Mesothelial cell of epicardium (in vitro differentiated cells): ENCODE results near the gene TSHZ1. TPM values are rescaled to one million over a fixed set of nuclear protein-coding genes. Genes with fewer than 3 reads are reported as not detected.

ENCODE experiments used
- DNase-seq, 2 experiments: peaks; one replicate each; pipeline ENCODE4 v3.0.0; 2021; ENCODE audit warnings: low spot score in 2 of 2; ENCODE audit not compliant: unreplicated experiment in 2 of 2
- H3K27ac Mint-ChIP-seq: 2 replicates; pipeline ENCODE4 v1.8.0; 2021; ENCODE audit warnings: mixed read lengths
- H3K27me3 Mint-ChIP-seq: 2 replicates; pipeline ENCODE4 v1.8.0; 2021; ENCODE audit warnings: low read depth, mixed read lengths
- H3K36me3 Mint-ChIP-seq: 2 replicates; pipeline ENCODE4 v1.8.0; 2021; ENCODE audit warnings: mixed read lengths
- H3K4me1 Mint-ChIP-seq: 2 replicates; pipeline ENCODE4 v1.8.0; 2021; ENCODE audit warnings: mixed read lengths
- H3K4me3 Mint-ChIP-seq: 2 replicates; pipeline ENCODE4 v1.8.0; 2021; ENCODE audit warnings: mild to moderate bottlenecking, moderate library complexity, mixed read lengths
- H3K9me3 Mint-ChIP-seq: 2 replicates; pipeline ENCODE4 v1.8.0; 2021; ENCODE audit warnings: mixed read lengths
- CTCF ChIP-seq: fragments of 200-600 bp; sonication (generic); IDR thresholded peaks from one replicate; pipeline ENCODE4 v1.5.0; 2021; ENCODE audit warnings: antibody characterized with exemption; ENCODE audit not compliant: unreplicated experiment
- total RNA-seq: library from RNA; stranded (reverse); gene quantifications from 3 replicates; pipeline ENCODE4 v1.2.1, GENCODE V29; 2021

TSHZ1 gene
- total RNA-seq, 1 donor from 2014 or later: 48.6 TPM

- no peaks in the 10 kb centered on the region for H3K27me3 Mint-ChIP-seq
- no peak overlapping the region for H3K4me3 Mint-ChIP-seq
- H3K4me1 Mint-ChIP-seq: no peaks in the 10 kb centered on the region
Observed at GRCh38 chr18:75305984-75306383, 95.4 kb downstream of the TSHZ1 start.

GRCh38 chr18:75307530-75307929 is 96.9 kb downstream of the TSHZ1 start:
- Mint-ChIP-seq H3K4me1 (no peaks in the 10 kb centered on the region), H3K9me3 (peaks cover 45% of the 10 kb centered on the region), H3K27ac (no peak overlapping the region), H3K36me3 (no peaks in the 10 kb centered on the region), H3K4me3 (no peak overlapping the region), H3K27me3 (no peaks in the 10 kb centered on the region)
- no peak for DNase-seq
- no peak for TF ChIP-seq CTCF

More at GRCh38 chr18:75305984-75306383, 95.4 kb downstream of the TSHZ1 start:
- no peak for DNase-seq
- Mint-ChIP-seq H3K27ac (no peak overlapping the region), H3K36me3 (no peaks in the 10 kb centered on the region), H3K9me3 (peaks cover 45% of the 10 kb centered on the region)
- TF ChIP-seq CTCF: no peak

- Mint-ChIP-seq H3K36me3 (no peaks in the 10 kb centered on the region), H3K4me3 (no peak overlapping the region), H3K27me3 (no peaks in the 10 kb centered on the region), H3K9me3 (peaks cover 45% of the 10 kb centered on the region), H3K27ac (no peak overlapping the region), H3K4me1 (no peaks in the 10 kb centered on the region)
- no peak for TF ChIP-seq CTCF
- DNase-seq: no peak
Observed at GRCh38 chr18:75309564-75309963, 99.0 kb downstream of the TSHZ1 start.

GRCh38 chr18:75314117-75314516 is 103.5 kb downstream of the TSHZ1 start:
- no peaks in the 10 kb centered on the region for H3K27me3 Mint-ChIP-seq
- H3K27ac Mint-ChIP-seq: no peak overlapping the region
- H3K9me3 Mint-ChIP-seq: peaks cover 13% of the 10 kb centered on the region
- H3K4me1 Mint-ChIP-seq: no peaks in the 10 kb centered on the region
- TF ChIP-seq CTCF: no peak
- H3K4me3 Mint-ChIP-seq: no peak overlapping the region
- no peaks in the 10 kb centered on the region for H3K36me3 Mint-ChIP-seq
- no peak for DNase-seq

- Mint-ChIP-seq H3K36me3 (no peaks in the 10 kb centered on the region), H3K4me1 (no peaks in the 10 kb centered on the region), H3K4me3 (no peak overlapping the region), H3K27me3 (no peaks in the 10 kb centered on the region), H3K9me3 (peaks cover 8% of the 10 kb centered on the region), H3K27ac (no peak overlapping the region)
- no peak for DNase-seq
- TF ChIP-seq CTCF: no peak
Observed at GRCh38 chr18:75314606-75315005, 104.0 kb downstream of the TSHZ1 start.

- H3K36me3 Mint-ChIP-seq: no peaks in the 10 kb centered on the region
- no peak overlapping the region for H3K27ac Mint-ChIP-seq
- TF ChIP-seq CTCF: no peak
- H3K4me3 Mint-ChIP-seq: no peak overlapping the region
- no peak for DNase-seq
- H3K9me3 Mint-ChIP-seq: no peaks in the 10 kb centered on the region
- no peaks in the 10 kb centered on the region for H3K27me3 Mint-ChIP-seq
- no peaks in the 10 kb centered on the region for H3K4me1 Mint-ChIP-seq
Observed at GRCh38 chr18:75316223-75316622, 105.6 kb downstream of the TSHZ1 start.
